HG02623 (cell line): Measurements from ENCODE around the gene UBAP1.
"Not testable (repeated sequence)": the region's sequence is repeated elsewhere in the genome, so short reads cannot be mapped to it uniquely, and the experiment has no call there.

Experiments
- ATAC-seq: cut with Tn5 transposase; IDR thresholded peaks from one replicate; pipeline ENCODE4 v1.9.1; 2021; ENCODE audit warnings: moderate library complexity; ENCODE audit not compliant: unreplicated experiment

UBAP1 gene

DNA sequence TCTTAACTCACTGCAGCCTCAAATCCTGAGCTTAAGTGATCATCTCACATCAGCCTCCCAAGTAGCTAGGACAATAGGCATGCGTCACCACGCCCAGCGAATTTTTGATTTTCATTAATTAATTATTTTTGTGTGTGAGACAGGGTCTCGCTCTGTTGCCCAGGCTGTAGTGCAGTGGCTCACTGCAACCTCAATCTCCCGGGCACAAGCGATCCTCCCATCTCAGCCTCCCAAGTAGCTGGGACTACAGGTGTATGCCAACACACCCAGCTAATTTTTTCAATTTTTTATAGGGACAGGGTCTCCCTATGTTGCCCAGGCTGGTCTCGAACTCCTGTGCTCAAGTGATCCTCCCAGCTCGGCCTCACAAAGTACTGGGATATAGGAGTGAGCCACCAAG is 41.4 kb downstream of the UBAP1 start:
- no peak for ATAC-seq

DNA sequence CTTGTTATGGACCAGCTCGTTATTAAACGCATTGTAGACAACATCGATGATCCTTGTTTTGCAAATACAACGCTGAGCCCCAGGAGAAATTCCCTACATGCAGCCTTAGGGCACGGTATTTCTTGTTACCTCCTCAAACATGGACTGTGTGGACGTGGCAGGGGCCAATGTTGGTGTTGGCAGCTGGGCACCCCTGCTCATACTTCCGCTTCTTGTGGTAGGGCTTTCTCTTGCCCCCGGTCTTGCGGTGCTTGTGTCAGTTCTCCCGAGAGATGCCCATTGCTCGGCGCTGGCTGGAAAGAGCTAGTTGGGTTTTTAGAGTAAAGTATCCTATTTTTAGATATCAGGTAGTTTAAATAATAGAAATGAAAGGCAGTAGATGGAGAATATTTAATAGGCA is 45.5 kb downstream of the UBAP1 start:
- ATAC-seq = no peak

DNA sequence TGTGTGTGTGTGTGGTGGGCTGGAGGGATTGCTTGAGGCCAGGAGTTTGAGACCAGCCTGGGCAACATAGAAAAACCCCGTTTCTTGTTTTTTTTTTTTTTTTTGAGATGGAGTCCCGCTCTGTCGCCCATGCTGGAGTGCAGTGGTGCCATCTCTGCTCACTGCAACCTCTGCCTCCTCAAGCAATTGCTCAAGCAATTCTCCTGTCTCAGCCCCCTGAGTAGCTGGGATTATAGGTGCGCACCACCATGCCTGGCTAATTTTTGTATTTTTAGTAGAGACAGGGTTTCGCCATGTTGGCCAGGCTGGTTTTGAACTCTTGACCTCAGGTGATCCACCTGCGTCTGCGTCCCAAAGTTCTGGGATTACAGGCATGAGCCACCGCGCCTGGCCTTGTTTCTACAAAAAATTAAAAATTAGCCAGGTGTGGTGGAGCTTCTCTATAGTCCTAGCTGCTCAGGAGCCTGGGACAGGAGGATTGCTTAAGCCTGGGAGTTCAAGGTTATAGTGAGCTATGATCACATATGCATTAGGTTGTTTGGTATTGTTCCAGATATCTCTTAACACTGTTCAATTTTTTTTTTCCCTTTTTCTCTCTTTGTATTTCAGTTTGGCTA is 47.4 kb downstream of the UBAP1 start:
- not testable (repeated sequence) for ATAC-seq

DNA sequence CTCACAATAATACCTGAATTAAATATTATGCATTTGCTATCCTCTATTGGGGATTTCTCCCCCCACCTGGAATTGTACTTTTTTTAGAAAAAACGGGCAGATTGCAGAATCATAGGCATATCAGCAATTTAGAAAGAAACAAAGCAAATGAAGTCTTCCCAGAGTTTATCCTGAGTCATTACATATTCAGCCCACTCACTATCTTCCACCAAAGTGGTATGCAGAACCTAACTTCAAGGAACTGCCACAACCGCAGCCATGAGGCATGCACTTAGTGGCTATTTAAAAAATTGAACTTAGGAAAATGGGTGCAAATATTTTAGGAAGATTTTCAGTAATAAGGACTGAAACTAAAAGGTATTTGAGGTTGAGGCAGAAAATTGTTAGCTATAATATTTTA is 48.6 kb downstream of the UBAP1 start:
- no peak for ATAC-seq

DNA sequence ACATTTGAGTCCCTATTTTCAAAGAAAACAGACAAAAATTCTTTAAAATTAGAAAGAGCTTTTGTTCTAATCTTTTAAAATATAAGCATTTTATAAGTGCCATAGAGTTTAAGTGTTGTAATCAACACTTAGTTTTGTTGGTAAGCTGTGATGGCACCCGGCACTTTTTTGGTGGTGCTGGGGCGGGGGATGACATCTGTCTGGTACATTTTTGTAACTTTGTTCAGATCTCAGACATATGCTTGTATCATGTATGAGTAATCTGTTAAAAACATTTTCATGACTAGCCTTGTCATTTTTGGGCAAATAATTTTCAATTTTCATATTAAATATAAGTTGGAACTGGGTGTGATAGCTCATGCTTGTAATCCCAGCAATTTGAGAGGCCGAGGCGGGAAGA is 51.7 kb downstream of the UBAP1 start:
- ATAC-seq = no peak

DNA sequence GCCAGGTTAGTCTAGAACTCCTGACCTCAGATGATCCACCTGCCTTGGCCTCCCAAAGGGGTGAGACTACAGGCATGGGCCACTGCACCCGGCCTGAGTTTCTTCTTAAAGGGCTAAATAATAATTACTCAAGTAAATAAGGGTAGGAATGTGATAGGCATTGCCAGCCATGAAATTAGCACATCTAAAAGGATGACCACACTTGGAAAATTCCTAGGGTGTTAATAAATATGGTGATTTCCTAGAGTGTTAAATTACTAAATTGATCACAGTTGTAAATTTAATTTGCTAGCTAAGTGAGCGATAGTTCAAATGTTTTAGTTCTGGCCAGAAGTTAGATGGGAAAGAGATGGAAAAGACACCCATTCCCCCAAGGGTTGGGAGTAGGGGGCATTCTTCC is 53.4 kb downstream of the UBAP1 start:
- ATAC-seq = no peak

DNA sequence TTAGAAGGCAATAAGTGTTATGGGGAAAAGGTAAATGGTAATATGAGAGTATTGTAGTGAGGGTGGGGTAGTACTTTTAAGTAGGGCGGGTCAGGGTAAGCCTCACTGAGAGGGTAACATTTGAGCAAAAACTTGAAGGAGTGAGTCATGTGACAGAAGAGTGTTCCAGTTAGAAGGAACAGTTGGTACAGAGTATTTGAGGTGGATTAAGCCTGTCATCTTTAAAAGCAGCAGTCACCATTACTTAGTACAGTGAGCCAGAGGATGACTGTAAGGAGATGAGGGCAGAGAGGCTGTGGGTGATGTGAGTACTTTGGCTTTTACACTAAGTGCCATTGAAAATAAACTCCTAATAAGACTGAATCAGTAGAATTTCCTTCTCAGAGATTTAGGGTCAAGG is 54.8 kb downstream of the UBAP1 start:
- ATAC-seq = no peak

DNA sequence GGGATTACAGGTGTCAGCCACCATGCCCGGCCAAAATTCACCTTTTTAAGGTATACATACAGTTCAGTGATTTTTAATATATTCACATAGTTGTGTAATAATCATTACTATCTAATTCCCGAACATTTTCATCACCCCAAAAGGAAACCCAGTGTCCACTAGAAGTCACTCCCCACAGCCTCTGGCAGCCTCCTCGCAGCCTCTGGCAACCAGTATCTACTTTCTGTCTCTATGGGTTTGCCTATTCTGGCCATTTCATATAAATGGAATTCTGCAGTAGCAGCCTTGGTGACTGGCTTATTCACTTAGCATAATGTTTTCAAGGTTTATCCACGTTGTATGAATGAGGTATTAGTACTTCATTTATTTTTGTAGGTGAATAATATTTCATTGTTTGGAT is 59.0 kb downstream of the UBAP1 start:
- ATAC-seq = no peak

DNA sequence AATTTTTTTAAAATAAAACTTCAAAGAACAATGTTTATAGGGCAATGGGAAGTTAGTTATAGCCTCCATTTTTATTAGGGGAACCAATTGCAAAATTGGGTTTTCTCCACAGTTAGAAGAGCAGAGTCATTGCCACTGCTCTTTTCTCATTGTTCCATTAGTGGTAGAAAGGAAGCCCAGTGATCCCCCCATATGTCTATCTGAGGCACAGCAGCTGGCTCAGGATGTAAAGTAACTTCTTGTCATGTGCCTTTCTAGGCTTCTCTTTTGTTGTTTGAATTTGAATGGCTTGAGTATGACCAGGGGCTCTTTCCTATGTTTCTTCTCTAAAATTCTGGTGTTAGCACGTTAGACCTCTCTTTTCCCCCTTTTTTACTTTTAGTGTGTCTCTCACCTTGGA is 61.2 kb downstream of the UBAP1 start:
- no peak for ATAC-seq

DNA sequence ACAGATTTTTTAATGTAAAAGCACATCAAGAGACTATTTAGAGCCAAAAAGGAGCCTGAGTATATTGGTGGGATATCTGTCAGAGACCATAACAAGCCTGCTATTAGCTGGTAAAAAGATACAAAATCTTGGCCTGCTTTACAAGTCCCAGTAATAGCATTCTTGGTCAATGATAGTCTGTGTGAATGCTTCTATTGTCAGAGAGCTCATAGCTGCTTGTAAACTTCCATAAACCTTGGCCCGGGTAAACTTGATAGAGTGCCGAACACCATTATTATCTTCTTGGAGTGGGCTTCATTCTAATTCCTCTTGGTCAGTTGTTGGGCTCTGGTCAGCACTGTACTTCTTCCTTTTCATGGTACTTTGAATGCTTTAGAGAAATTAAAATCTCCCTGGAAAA is 64.0 kb downstream of the UBAP1 start:
- no peak for ATAC-seq

DNA sequence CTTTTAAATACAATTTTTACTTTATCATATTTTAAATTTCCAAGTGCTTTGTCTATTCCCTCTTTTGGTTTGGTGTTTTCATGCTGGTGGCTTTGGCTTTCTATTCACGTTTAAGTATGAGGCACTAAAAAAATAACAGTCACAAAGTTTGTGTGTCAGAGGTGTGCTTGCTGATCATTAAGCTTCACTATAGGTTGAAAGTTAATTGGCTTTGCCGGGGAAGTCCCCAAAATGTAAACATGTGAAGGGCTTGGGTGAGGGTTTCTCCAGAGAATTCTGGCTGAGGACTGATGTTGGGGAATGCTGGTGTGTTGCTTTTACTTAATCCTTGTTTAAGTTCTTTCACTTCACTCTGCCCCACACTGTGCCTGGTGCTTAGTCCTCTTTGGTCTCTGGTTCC is 66.4 kb downstream of the UBAP1 start:
- not testable (repeated sequence) for ATAC-seq

DNA sequence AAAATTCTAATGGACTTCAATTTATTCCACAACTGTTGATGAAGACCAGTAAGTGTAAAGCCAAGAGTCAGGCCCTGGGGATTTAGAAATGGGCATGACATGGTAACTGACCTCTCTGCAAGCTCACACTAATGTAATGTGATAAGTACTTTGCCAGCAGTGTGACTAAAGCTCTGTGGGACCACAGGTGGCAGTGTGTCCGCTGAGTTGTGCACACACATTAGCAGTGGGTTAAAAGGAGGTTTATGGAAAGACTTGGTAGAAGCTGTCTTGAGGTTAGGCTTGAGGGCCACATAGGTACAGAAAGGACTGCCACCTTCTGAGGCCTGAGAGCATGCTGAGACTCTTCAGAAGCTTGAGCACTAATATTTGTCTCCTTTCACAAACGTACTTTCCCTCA is 67.6 kb downstream of the UBAP1 start:
- ATAC-seq = no peak

DNA sequence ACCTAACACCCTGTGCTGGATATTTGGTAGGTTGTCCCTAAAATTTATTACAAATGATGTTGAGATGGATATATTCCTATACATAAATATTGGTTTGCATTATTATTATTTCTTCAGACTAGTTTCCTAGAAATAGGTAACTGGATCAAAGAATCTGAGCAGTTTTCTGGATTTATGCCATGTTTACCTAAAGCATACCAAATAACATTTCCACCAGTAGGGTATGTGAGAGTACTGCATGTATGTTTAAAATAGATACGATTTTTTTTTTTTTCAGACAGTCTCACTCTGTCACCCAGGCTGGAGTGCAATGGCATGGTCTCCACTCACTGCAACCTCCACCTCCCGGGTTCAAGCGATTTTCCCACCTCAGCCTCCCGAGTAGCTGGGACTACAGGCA is 68.9 kb downstream of the UBAP1 start:
- ATAC-seq = not testable (repeated sequence)

DNA sequence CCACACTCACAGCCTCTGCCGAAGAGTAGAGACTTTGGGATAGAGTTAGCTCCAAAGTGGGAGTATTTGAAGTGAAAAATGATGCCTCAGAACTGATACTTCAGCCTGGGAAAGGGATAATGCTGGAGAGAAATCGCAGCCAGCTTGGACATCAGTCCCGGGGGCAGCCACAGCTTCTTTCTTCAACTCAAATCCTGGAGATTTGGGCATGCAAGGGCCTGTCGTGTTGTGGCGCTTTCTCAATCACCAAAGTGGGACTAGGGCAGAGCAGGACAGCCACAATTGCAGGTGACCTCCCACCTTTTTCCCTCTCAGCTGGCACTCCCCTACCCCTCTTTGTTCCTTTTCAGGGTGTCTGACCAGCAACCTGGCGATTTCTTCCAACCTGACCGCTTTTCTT is 70.4 kb downstream of the UBAP1 start:
- no peak for ATAC-seq

DNA sequence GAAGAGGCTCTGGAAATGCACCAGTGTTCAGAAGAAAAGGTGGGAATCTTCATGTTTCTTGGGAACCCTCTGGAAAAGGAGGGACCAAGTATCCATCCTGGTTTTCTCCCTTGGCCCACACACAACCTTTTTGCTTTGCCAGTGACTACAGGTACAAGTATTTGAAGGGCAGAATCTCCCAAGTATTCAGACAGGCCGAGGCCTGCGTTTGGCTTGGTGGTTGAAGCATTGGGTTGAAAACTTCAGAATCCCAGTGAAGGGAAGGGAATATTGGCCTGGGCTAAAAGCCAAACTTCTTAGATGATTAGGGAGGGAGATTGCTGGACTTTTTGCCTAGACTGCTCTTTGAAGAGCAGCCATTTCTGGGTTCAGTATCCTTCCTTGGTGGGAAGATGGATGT is 71.9 kb downstream of the UBAP1 start:
- ATAC-seq = no peak

DNA sequence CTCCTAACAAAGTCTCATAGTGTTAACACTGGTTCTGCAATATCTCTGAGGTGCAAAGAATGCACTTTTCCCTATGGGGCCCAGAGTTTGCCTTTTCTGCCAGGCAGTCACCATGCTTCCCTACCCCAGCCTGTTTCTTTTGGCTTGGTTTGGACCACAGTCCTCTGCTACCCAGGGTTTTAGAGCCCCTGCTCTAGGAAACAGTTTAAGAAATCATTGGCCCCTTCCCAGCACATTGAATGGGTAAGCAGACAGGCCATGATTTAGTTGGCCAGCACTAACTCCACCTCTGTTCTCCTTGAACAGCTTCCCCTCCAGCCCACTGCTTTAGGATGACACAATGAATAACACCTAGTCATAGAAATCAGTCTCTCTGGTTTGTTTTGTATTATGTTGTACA is 73.2 kb downstream of the UBAP1 start:
- no peak for ATAC-seq

DNA sequence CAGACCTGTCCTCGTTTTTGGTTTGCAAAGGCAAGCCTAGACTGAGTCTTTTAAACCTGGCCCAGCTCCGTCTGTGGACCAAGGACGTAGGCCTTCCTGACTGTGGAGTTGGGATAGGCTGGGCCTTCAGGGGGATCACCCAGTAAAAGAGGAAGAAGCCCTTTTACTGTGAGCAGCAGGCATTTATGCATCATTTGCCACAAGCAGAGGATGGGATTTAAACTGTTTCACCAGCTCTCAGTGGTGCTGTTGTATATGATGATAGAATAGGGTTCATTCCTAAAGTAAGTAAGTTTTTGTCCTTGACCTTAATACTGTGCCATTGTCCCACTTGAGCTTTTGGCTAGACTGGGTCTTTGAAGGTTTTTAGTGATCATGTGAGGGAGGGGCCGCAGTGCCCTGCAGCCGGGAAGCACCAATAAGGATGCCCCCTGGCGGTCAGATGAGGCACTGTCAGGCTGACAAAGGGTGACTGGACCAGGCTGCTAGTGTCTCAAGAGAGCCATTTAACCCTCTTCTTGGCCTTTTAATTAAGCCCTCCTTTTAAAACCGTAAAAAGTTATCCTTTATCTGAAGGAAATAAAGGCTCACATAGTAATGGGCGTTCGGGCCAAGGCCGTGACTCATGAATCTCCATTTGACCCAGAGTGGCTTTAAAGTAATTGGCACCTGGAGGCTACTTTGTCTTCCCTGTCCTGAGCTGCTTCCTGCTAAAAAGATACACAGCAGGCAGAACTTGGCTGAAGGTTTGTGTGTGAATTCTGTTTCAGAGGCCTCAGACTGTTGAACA is 74.0 kb downstream of the UBAP1 start:
- no peak for ATAC-seq

DNA sequence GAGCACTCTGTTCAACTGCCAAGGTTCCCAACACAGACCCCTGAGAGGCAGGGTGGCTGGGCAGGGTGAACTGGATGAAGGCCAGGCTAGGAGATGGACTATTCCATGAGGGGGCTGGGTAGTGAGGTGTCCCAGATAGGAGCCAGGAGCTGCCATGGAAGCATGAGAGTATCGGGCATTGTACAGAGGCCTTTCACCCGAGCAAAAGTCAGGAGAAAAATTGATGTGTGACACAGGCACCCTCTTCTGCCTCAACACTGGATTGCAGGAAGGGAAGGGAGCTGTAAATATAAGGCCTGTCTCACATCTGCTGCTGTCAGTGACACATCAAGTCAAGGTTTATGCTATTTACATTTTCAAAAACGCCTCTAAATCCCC is 74.6 kb downstream of the UBAP1 start:
- ATAC-seq = no peak

DNA sequence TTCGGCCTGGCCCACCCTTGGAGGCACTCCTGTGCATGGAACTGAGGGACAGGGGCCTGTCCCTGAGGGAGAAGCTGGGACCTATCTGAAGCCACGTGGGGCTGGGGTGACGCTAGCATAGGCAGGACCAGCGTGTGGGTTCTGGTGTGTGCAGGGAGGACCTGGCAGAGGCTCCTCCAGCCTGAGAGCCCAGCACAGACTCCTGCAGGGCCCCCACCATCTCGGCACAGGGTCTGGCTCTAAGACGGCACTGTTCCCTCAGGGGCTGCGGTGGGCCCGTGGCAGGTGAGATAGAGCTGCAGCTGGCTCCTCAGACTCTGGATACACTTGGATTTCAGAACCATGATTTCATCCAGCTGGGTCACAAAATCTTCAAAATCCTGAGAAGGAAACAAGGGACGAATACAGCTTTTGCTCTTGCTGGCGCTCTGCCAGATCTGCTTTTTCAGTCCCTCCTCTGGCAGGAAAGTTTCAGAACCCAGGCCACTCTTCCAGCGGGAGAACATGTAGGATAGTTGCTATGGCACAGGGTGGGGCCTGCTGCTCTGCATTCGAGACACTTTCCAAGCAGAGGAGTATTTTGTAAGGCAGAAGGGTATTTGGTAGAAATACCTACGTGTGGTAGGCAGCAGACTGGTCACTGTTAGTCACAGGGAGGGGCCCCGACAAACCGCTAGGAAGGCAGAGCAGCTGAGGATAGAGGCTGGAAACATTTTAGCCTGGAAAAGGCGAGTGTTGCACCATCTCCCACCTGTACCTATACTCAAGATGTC is 75.5 kb downstream of the UBAP1 start:
- no peak for ATAC-seq

DNA sequence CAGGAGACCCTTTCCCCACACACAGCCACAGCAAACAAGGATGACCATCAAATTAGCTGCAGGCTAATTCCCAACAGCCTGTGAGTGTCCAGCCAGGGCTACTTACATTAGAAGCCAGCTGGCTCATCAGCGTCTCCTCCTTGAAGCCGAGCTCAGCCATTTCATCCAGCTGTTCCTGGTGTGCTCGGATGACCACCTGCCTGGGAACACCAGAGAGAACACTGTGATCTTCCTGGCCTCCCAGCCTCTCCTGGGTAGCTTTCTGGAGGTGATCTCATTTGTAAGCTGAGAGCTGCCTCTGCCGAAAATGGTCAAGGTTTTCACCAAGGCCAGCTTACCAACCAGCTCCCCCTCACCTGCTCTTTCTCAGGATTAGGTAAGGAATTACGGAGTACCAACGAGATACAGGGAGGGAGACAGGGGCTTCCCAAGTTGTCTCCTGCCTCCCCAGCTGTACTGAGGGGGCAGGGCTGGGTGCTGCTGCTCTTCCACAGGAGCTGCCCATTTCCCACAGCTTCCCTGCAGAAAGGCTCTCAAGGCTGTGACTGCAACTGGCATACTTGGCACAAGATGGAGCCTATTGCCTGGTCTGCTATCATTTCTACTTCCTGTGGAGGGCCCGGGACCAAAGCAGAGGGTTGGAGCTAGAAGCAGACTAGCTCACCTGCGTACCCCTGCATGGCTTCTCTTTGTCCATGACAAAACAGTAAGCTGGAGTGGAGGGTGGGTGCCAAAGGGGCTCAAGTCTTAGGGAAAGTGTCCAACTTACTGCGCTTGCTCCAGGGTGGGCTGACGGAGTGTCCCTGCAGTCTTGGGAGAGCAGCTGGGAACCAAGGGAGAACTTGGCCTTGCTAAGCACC is 76.4 kb downstream of the UBAP1 start:
- ATAC-seq = no peak

DNA sequence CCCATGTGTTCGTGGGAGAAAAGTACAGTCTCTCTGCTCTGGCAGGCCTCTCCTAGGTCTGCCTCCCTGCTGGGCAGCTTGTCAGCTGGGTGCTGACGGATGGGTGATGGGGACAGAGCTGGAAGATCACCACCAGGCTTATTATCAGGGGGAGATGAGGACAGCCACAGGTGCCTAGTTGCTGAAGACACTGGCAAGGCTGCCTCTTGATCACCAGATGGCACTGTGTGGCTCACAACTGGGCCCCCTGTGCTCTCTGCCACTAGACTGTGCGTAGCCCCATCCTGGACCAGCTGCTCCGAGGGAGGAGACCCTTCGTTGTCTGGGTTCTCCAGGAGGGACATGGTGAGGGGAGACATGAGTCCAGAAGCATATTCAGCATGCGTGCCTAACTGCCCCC is 77.3 kb downstream of the UBAP1 start:
- ATAC-seq = no peak
